Thyroid gland (tissue), 4 donors: ENCODE results near the gene MDH1.

Source experiments
- POLR2A ChIP-seq, 2 donors: fragments of 450-650 bp; IDR thresholded peaks; one replicate each; pipeline ENCODE4 v1.6.1; 2017; ENCODE audit warnings: antibody characterized with exemption in 2 of 2, mild to moderate bottlenecking in 2 of 2, moderate library complexity in 1 of 2
- TF ChIP-seq, protein P1 (sequence below), 6 experiments: fragments of 200-600 bp in 3 of 6; fragments of 450-650 bp in 3 of 6; sonication (generic) in 3 of 6; IDR thresholded peaks; one replicate each; pipeline ENCODE4 v1.5.1; 2016 to 2019; ENCODE audit warnings: antibody characterized with exemption in 6 of 6, mild to moderate bottlenecking in 2 of 6, inconsistent platforms in 1 of 6, moderate library complexity in 1 of 6

DNA sequence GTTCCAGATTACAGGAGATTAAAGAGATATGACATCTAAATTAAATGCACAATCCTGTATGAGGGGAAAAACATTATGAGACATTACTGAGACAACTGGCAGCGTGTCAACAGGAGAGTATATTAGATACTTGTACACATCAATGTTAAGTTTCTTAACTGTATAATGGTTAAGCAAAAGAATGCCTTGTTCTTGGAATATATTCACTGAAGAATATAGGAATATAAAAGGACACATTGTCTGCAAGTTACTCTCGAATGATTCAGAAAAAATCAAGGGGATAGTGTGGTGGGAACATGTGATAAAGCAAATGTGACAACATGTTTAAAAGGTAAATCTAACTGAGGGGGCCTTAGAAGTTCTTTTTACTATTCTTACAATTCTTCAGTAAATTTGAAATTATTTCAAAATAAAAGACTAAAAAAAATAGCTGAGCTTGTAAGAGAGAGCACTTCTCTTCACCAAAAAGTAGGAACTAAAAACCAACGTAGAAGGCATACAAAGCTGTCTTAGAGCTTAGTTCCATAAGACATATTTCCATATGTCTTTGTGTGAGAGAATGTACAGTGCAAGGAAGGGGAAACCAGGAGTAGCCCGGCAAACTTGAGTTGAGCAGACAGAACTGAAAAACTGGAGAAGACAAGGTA, 8.0 kb upstream of the MDH1 start:
- TF ChIP-seq, protein P1, sequence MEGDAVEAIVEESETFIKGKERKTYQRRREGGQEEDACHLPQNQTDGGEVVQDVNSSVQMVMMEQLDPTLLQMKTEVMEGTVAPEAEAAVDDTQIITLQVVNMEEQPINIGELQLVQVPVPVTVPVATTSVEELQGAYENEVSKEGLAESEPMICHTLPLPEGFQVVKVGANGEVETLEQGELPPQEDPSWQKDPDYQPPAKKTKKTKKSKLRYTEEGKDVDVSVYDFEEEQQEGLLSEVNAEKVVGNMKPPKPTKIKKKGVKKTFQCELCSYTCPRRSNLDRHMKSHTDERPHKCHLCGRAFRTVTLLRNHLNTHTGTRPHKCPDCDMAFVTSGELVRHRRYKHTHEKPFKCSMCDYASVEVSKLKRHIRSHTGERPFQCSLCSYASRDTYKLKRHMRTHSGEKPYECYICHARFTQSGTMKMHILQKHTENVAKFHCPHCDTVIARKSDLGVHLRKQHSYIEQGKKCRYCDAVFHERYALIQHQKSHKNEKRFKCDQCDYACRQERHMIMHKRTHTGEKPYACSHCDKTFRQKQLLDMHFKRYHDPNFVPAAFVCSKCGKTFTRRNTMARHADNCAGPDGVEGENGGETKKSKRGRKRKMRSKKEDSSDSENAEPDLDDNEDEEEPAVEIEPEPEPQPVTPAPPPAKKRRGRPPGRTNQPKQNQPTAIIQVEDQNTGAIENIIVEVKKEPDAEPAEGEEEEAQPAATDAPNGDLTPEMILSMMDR (IDR thresholded peaks at IDR 0.05) = no peak
- no peak for TF ChIP-seq POLR2A (IDR thresholded peaks at IDR 0.05)
